Lower leg skin (tissue), 3 donors: Measurements from ENCODE around the gene ZC3H8.
"Not testable (repeated sequence)": the region's sequence is repeated elsewhere in the genome, so short reads cannot be mapped to it uniquely, and the experiment has no call there.

Experiments
- CTCF ChIP-seq, 3 donors: fragments of 450-650 bp; IDR thresholded peaks; one replicate each; pipeline ENCODE4 v1.5.1; 2016; ENCODE audit warnings: antibody characterized with exemption in 3 of 3, mild to moderate bottlenecking in 3 of 3, moderate library complexity in 2 of 3
- POLR2A ChIP-seq, 2 donors: fragments of 450-650 bp; IDR thresholded peaks; one replicate each; pipeline ENCODE4 v1.6.1; 2016 to 2017; ENCODE audit warnings: antibody characterized with exemption in 2 of 2, mild to moderate bottlenecking in 1 of 2, moderate library complexity in 1 of 2

GRCh38 chr2:112207905-112208304 lies 46.9 kb downstream of the ZC3H8 start:
- TF ChIP-seq CTCF, POLR2A (IDR thresholded peaks at IDR 0.05): not testable (repeated sequence)
